ENCODE data around the gene UGT1A10. TPM values are rescaled to one million over a fixed set of nuclear protein-coding genes. Genes with fewer than 3 reads are reported as not detected.

Gene UGT1A10
- total and polyA plus RNA-seq, 10 of the 15 experiments (the other 5 are each of a cell fraction or from before 2014, with no cell fraction given), result not detected

DNA sequence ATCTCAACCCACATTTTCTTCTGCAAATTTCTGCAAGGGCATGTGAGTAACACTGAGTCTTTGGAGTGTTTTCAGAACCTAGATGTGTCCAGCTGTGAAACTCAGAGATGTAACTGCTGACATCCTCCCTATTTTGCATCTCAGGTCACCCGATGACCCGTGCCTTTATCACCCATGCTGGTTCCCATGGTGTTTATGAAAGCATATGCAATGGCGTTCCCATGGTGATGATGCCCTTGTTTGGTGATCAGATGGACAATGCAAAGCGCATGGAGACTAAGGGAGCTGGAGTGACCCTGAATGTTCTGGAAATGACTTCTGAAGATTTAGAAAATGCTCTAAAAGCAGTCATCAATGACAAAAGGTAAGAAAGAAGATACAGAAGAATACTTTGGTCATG, 131.8 kb downstream of the UGT1A10 start (continued):
- TF ChIP-seq, protein P1, sequence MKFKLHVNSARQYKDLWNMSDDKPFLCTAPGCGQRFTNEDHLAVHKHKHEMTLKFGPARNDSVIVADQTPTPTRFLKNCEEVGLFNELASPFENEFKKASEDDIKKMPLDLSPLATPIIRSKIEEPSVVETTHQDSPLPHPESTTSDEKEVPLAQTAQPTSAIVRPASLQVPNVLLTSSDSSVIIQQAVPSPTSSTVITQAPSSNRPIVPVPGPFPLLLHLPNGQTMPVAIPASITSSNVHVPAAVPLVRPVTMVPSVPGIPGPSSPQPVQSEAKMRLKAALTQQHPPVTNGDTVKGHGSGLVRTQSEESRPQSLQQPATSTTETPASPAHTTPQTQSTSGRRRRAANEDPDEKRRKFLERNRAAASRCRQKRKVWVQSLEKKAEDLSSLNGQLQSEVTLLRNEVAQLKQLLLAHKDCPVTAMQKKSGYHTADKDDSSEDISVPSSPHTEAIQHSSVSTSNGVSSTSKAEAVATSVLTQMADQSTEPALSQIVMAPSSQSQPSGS (IDR thresholded peaks at IDR 0.05; ENCODE audit: low read length), result no peak
- TF ChIP-seq RFX5 (IDR thresholded peaks at IDR 0.05; ENCODE audit: low read depth, low read length) (no peak), TCF12 (IDR thresholded peaks at IDR 0.05; ENCODE audit: low read depth, low read length) (no peak), E2F4 (IDR thresholded peaks at IDR 0.05; ENCODE audit: low read depth, low read length) (no peak), EP300 (IDR thresholded peaks at IDR 0.05; ENCODE audit: borderline replicate concordance in 1 of 2, control insufficient read depth in 1 of 2, low read depth in 2 of 2, low read length in 2 of 2) (no peak), YY1 (IDR thresholded peaks at IDR 0.05; ENCODE audit: low read depth, low read length) (no peak)
- TF ChIP-seq, protein P2, sequence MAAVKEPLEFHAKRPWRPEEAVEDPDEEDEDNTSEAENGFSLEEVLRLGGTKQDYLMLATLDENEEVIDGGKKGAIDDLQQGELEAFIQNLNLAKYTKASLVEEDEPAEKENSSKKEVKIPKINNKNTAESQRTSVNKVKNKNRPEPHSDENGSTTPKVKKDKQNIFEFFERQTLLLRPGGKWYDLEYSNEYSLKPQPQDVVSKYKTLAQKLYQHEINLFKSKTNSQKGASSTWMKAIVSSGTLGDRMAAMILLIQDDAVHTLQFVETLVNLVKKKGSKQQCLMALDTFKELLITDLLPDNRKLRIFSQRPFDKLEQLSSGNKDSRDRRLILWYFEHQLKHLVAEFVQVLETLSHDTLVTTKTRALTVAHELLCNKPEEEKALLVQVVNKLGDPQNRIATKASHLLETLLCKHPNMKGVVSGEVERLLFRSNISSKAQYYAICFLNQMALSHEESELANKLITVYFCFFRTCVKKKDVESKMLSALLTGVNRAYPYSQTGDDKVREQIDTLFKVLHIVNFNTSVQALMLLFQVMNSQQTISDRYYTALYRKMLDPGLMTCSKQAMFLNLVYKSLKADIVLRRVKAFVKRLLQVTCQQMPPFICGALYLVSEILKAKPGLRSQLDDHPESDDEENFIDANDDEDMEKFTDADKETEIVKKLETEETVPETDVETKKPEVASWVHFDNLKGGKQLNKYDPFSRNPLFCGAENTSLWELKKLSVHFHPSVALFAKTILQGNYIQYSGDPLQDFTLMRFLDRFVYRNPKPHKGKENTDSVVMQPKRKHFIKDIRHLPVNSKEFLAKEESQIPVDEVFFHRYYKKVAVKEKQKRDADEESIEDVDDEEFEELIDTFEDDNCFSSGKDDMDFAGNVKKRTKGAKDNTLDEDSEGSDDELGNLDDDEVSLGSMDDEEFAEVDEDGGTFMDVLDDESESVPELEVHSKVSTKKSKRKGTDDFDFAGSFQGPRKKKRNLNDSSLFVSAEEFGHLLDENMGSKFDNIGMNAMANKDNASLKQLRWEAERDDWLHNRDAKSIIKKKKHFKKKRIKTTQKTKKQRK (IDR thresholded peaks at IDR 0.05; ENCODE audit: low read depth, low read length), result no peak

Measured in GM12878 (cell line).